ENCODE measurements around the gene RASGRP1. TPM values are rescaled to one million over a fixed set of nuclear protein-coding genes. Genes with fewer than 3 reads are reported as not detected.

The RASGRP1 gene
- total RNA-seq, 1 experiment from 2014 or later, result 1.6 TPM

DNA sequence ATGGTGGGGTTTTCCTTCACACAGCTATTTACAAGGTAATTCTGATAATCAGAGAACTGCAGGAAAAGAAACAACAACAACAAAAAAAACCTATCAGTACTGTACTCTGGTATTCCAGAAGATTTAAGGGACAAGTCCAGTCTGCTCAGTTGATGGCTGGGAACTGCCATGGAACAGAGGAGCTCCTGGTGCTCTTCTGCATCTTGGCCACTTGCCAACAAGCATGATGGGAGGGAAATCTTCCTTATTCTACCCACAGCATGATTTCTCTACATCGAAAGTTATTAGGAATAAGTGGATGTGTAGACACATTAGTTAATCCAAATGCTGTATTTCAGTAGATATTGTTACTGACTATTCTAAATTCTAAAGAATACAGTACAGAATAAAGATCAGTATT, 51.7 kb downstream of the RASGRP1 start:
- no peaks in the 10 kb centered on the region for H3K4me1 ChIP-seq (ENCODE audit: control insufficient read depth in 1 of 2, insufficient read depth in 2 of 2, low read length in 2 of 2)
- no peaks in the 10 kb centered on the region for H4K20me1 ChIP-seq (ENCODE audit: insufficient read depth)
- H2AFZ ChIP-seq (ENCODE audit: low read depth, low read length, poor library complexity, severe bottlenecking), result no peak overlapping the region
- no TSS peak for BruUV-seq (replicated peaks)
- no peaks in the 10 kb centered on the region for H3K36me3 ChIP-seq (ENCODE audit: control insufficient read depth in 1 of 2, insufficient read depth in 2 of 2, low read length in 2 of 2)
- DNase-seq (ENCODE audit: low read depth, low spot score) (no peak), ATAC-seq (no peak)
- no peaks in the 10 kb centered on the region for H3K9me2 ChIP-seq (ENCODE audit: insufficient read depth)
- ChIA-PET POLR2A (interaction anchor here (0.6 kb wide), 1 partner anchor 12 kb away, joined by 3 read pairs; no protein-coding TSS in a partner anchor), RAD21 (ENCODE audit: low non-redundant PET in 1 of 2, low total read pairs in 2 of 2, uncharacterized antibody in 2 of 2, unreplicated experiment in 2 of 2) (no interaction called here), CTCF (no interaction called here)
- no peak overlapping the region for H3K4me2 ChIP-seq (ENCODE audit: low read length)
- no peaks in the 10 kb centered on the region for H3K9me3 ChIP-seq (ENCODE audit: control insufficient read depth in 1 of 2, insufficient read depth in 1 of 2, low read depth in 1 of 2, low read length in 2 of 2)
- intact Hi-C loops (cut with micrococcal nuclease), result no loop called here
- TF ChIP-seq, protein P1, sequence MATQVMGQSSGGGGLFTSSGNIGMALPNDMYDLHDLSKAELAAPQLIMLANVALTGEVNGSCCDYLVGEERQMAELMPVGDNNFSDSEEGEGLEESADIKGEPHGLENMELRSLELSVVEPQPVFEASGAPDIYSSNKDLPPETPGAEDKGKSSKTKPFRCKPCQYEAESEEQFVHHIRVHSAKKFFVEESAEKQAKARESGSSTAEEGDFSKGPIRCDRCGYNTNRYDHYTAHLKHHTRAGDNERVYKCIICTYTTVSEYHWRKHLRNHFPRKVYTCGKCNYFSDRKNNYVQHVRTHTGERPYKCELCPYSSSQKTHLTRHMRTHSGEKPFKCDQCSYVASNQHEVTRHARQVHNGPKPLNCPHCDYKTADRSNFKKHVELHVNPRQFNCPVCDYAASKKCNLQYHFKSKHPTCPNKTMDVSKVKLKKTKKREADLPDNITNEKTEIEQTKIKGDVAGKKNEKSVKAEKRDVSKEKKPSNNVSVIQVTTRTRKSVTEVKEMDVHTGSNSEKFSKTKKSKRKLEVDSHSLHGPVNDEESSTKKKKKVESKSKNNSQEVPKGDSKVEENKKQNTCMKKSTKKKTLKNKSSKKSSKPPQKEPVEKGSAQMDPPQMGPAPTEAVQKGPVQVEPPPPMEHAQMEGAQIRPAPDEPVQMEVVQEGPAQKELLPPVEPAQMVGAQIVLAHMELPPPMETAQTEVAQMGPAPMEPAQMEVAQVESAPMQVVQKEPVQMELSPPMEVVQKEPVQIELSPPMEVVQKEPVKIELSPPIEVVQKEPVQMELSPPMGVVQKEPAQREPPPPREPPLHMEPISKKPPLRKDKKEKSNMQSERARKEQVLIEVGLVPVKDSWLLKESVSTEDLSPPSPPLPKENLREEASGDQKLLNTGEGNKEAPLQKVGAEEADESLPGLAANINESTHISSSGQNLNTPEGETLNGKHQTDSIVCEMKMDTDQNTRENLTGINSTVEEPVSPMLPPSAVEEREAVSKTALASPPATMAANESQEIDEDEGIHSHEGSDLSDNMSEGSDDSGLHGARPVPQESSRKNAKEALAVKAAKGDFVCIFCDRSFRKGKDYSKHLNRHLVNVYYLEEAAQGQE (IDR thresholded peaks at IDR 0.05; ENCODE audit: low read depth), result no peak
- TF ChIP-seq SIN3A (IDR thresholded peaks at IDR 0.05; ENCODE audit: low read depth) (no peak), JUND (IDR thresholded peaks at IDR 0.05) (no peak), EZH2 (IDR thresholded peaks at IDR 0.05) (no peak), SRF (IDR thresholded peaks at IDR 0.05; ENCODE audit: low read depth) (no peak), FOSL1 (IDR thresholded peaks at IDR 0.05; ENCODE audit: low read depth) (no peak), CBX3 (IDR thresholded peaks at IDR 0.05; ENCODE audit: low read depth) (no peak)
- H3K79me2 ChIP-seq (ENCODE audit: insufficient read depth, low read length), result no peaks in the 10 kb centered on the region
- no peak overlapping the region for H3K27ac ChIP-seq (ENCODE audit: low read depth, low read length)
- no peaks in the 10 kb centered on the region for H3K27me3 ChIP-seq (ENCODE audit: insufficient read depth, low read length)
- no peak overlapping the region for H3K9ac ChIP-seq (ENCODE audit: low read length)
- H3K4me3 ChIP-seq (replicated peaks in 1 of 2; ENCODE audit: low read depth in 1 of 2, low read length in 2 of 2), result no peak overlapping the region

DNA sequence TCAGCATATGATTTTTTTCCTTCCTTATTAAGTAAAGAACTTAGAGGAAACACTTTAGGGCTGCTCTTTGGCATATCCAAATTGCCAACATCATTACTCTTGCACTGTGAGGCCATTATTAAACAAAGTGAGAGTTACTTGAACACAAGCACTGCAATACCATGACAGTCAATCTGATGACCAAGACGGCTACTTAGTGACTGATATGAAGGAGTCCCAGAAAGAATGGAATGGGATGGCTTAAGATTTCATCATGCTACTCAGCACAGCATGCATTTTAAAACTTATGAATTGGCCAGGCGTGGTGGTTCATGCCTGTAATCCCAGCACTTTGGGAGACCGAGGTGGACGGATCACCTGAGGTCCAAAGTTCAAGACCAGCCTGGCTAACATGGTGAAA, 55.5 kb downstream of the RASGRP1 start:
- Histone ChIP-seq H3K9ac (ENCODE audit: low read length) (no peak overlapping the region), H2AFZ (ENCODE audit: low read depth, low read length, poor library complexity, severe bottlenecking) (no peak overlapping the region), H3K4me1 (ENCODE audit: control insufficient read depth in 1 of 2, insufficient read depth in 2 of 2, low read length in 2 of 2) (no peaks in the 10 kb centered on the region), H3K9me2 (ENCODE audit: insufficient read depth) (no peaks in the 10 kb centered on the region), H3K27ac (ENCODE audit: low read depth, low read length) (no peak overlapping the region), H4K20me1 (ENCODE audit: insufficient read depth) (no peaks in the 10 kb centered on the region), H3K79me2 (ENCODE audit: insufficient read depth, low read length) (no peaks in the 10 kb centered on the region), H3K36me3 (ENCODE audit: control insufficient read depth in 1 of 2, insufficient read depth in 2 of 2, low read length in 2 of 2) (no peaks in the 10 kb centered on the region), H3K4me2 (ENCODE audit: low read length) (no peak overlapping the region), H3K4me3 (replicated peaks in 1 of 2; ENCODE audit: low read depth in 1 of 2, low read length in 2 of 2) (no peak overlapping the region), H3K27me3 (ENCODE audit: insufficient read depth, low read length) (no peaks in the 10 kb centered on the region), H3K9me3 (ENCODE audit: control insufficient read depth in 1 of 2, insufficient read depth in 1 of 2, low read depth in 1 of 2, low read length in 2 of 2) (no peaks in the 10 kb centered on the region)
- no TSS peak for BruUV-seq (replicated peaks)
- DNase-seq (ENCODE audit: low read depth, low spot score) (no peak), ATAC-seq (no peak)
- ChIA-PET CTCF (no interaction called here), RAD21 (ENCODE audit: low non-redundant PET in 1 of 2, low total read pairs in 2 of 2, uncharacterized antibody in 2 of 2, unreplicated experiment in 2 of 2) (no interaction called here), POLR2A (no interaction called here)
- intact Hi-C loops (cut with micrococcal nuclease), result no loop called here
- TF ChIP-seq POLR2A (IDR thresholded peaks at IDR 0.05; ENCODE audit: borderline replicate concordance, extremely low read depth, insufficient read depth, insufficient read length), result no peak
- TF ChIP-seq YY1 (IDR thresholded peaks at IDR 0.05; ENCODE audit: extremely low read depth, insufficient replicate concordance, low read depth, low read length), result no peak
- no peak for TF ChIP-seq EZH2phosphoT487 (IDR thresholded peaks at IDR 0.05; ENCODE audit: borderline replicate concordance)
- TF ChIP-seq POLR2AphosphoS5 (IDR thresholded peaks at IDR 0.05; ENCODE audit: low read depth, low read length), result no peak
- TF ChIP-seq MAX (IDR thresholded peaks at IDR 0.05), result no peak
- TF ChIP-seq TCF7L2 (IDR thresholded peaks at IDR 0.05; ENCODE audit: borderline replicate concordance, extremely low read depth, insufficient read depth, insufficient read length), result no peak
- no peak for TF ChIP-seq RAD21 (IDR thresholded peaks at IDR 0.05; ENCODE audit: low read depth)
- no peak for TF ChIP-seq JUND (IDR thresholded peaks at IDR 0.05)
- no peak for TF ChIP-seq ZFX (IDR thresholded peaks at IDR 0.05)
- TF ChIP-seq, protein P2, sequence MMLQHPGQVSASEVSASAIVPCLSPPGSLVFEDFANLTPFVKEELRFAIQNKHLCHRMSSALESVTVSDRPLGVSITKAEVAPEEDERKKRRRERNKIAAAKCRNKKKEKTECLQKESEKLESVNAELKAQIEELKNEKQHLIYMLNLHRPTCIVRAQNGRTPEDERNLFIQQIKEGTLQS (IDR thresholded peaks at IDR 0.05), result no peak
- TF ChIP-seq CBX3 (IDR thresholded peaks at IDR 0.05; ENCODE audit: low read depth), result no peak
- no peak for TF ChIP-seq CEBPB (IDR thresholded peaks at IDR 0.05; ENCODE audit: low read depth)
- no peak for TF ChIP-seq EGR1 (IDR thresholded peaks at IDR 0.05; ENCODE audit: low read depth)
- no peak for TF ChIP-seq SRF (IDR thresholded peaks at IDR 0.05; ENCODE audit: low read depth)
- no peak for TF ChIP-seq ZNF274 (IDR thresholded peaks at IDR 0.05; ENCODE audit: low read depth, low read length)

All from HCT116 (cell line).